8988T (cell line): Measurements from ENCODE around the gene CATSPERE.

Experiments
- DNase-seq: peaks from one replicate; pipeline ENCODE4 v3.0.0; 2011

The CATSPERE gene

DNA sequence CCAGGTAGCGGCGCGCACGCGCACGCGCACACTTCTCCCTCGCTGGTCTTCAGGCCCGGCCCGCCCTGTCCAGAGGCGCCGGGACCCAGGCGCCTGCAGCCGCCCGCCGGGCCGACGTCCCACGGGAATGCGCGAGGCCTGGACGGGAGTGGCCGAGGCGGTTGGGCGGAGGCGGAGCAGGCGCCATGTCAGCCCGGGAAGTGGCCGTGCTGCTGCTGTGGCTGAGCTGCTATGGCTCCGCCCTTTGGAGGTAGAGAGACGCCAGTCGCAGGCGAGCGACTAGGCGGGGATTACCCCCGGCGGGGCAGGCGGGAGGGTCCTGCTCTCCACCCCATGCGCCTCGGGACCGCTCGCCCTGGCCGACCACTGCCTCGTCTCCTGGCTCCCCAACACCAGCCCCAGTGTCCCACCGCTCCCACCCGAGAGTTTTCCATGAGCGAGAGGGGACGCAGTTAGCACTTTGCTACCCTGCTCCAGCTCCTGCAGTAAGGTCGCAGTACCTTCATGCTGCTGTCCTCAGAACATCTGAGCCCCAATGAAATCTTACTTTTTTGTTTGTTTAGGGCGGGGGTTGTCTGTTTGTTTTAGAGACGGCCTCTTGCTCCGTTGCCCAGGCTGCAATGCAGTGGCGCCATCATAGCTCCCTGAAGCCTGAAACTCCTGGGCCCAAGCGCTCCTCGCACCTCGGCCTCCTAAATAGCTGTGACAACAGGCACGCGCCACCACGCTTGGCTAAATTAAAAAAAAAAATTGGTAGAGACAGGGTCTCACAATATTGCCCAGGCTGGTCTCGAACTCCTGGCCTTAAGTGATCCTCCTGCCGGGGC is at the start of gene CATSPERE:
TSS of gene CATSPERE (plus strand) at position 29 of the 827 bp plus-strand sequence. CDS start at position 186, 157 bp downstream.
- peak; percentile 79 for DNase-seq

DNA sequence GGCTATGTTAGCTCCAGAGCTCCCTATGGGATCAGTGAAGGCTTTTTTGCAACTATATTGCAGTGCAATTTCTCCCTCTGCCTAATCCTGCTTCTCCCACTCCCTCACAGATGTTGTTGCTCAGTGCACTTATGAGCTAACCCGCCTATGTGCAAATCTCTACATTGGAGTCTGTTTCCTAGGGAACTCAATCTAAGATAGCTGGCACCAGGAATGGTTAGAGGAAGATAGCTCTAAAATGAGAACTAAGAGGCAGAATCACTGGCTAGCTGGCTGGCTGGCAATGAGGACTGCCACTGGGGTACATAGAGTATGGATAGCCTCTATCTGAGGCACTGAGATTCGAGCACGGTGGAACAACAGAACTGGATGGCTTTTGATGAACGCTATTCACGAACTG is 48.9 kb upstream of the CATSPERE start:
- no peak for DNase-seq

GRCh38 chr1:244413736-244414135 is 47.3 kb upstream of the CATSPERE start:
- no peak for DNase-seq

DNA sequence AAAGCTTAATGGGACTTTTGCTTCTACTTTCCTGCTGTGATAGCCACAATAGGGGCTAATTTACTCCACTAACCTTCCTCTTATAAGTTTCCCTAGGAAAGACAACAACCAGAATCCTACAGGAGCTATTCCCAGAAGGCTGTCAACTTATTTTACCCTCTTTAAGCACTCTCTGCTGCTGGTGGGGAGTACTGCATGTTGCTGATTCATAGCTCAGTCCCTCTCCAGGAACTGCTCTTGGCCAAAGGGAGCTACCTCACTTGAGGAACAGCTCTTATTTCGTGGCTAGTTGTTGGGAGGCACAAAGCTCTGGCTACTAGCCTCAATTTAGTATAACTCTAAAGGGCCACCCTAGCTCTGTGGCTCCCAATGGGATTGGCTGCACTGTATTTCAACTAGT is 46.5 kb upstream of the CATSPERE start:
- no peak for DNase-seq

DNA sequence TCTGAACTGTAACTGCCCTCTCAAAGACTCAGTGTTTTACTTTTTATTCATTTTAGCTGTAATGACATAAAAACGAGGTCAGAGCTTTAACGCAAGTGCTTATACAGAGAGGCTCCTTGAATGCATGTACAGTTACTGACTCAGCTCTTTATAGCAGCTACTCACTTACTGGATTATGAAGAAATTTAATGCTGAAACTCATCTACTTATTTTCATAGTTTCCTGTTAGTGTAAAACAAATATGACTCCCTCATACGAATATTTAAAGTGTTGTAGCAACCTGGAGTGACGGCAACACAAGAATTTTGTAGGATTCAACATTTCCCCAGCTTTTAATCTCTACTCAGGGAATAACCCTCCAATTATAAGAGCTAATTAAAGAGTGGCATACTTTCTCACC is 42.0 kb upstream of the CATSPERE start:
- DNase-seq: no peak

GRCh38 chr1:244422174-244422573 is 38.9 kb upstream of the CATSPERE start:
- no peak for DNase-seq

DNA sequence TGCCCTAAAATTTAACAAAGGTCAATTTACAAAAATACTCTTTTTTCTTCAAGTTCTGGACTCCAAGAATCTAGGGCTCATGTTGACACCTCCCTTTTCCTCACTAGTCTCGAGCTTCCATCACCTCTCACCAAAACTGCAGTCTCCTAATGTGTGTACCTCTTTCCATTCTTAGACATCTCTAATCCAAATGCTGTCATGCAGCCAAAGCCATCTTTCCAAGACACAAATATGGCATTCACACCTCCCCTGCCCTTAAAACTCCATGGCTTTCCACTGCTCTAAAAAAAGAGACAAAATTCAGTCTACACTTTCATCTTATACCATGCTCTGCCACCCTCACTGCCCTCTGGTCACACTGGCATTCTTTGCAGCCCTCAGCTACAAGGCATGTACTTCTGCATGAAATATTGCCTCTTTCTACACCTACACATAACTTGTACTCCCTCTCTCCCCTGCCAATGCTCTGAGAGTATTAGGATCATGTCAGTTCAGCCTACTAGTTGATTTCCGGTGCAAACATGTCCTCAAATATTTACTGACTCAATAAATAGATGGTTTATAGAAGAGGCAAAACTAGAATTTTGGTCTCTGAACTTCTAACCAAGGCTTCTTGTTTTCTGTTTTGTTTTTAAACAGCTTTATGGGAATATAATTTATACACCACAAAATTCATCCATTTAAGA is 36.3 kb upstream of the CATSPERE start:
- DNase-seq: no peak

DNA sequence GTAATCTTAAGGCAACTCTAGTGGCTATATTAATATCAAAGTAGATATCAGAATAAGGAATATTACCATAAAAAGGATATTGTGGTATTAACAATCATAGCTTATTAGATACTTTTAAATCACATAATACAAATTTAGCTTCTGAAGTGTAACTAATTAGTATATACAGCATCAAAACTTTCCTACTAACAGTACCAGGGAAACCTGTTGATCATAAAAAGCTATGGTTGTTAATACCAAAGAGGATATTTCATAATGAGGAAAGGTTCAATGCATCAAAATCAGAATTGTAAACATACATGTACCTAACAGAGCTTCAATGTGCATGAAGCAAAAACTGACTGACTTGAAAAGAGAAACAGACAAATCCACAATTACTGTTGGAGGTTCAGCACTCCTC is 33.4 kb upstream of the CATSPERE start:
- no peak for DNase-seq

DNA sequence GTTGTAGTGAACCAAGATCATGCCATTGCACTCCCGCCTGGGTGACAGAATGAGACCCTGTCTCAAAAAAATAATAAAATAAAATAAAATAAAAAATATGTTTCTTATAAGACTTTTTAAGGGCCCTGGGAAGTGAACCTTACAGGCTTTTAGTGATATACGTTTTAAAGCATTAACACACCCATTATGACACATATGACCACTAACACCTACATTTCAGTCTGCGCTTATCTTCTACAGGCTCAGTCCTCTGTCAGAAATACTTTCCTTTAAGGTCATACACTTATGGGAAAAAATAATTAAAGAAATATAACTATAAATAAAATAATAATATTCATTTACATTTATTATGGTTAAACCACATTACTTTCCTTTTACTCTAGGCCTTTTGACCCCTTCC is 31.3 kb upstream of the CATSPERE start:
- DNase-seq: no peak

DNA sequence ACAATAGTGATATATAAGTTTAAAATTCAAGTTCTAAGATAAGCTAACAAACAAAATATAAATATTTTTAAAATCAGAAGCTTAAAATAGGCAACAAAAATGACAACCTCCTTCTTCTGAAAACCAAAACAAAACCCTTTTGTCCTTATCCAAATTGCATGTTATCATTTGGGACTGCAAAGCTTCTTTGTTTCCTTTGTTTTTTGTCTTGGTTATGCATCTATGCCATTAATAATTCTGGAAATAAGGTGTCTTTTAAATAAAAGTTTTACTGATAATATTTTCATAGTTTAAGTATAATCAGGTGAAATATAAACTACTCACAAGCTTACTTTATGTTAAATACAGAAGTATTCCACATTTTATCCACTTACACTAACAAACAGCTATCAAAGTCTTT is 29.9 kb upstream of the CATSPERE start:
- no peak for DNase-seq

GRCh38 chr1:244435562-244436205 is 25.4 kb upstream of the CATSPERE start:
- DNase-seq: no peak

DNA sequence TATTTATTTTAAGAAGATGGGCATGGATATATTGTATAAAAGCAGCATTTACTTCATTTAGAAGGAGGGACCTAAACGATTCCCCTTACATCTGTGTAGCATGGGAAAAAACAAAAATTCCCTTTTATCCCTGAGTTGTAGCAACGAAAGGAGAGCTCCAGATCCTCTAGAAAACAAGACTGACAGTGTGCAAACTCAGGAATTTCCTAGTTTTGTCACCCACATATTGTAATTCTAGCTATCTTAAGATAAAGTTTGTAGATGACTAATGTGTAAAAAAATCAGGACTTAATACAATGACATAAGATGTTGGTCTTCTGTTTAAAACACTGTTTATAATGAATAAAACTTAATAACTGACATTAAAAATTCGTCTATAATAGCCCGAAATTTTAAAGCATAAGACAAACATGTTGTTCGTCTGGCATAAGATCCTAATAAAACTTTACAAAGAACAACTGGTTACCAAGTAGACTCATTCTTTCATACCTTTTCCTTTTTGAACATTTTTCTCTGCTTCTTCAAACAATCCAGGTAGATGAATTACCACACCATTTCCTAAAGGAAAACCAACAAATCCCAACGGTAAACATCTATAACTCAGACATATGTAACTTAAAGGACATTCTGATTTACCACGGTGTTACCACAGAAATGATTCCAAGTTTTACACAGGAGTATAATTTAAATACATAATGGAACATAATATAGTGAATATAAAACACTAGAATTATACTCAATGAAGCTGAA is 24.6 kb upstream of the CATSPERE start:
- no peak for DNase-seq

DNA sequence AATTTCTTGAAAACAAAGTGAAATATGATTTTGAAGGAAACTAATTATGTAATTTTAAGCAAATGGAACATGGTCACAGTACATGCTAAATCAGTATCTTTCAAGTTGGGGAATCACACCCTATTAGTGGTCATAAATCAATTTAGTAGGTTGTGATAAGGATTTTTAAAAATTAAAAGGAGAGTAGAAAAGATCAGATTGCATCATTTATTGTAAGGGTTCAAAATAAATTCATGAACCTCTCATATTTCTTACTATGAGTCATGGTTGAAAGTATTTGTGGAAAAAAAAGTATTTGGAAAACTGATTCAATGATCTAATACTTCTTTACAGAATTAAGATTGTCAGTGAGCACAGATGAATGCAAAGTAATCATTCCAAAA is 24.0 kb upstream of the CATSPERE start:
- DNase-seq: no peak

DNA sequence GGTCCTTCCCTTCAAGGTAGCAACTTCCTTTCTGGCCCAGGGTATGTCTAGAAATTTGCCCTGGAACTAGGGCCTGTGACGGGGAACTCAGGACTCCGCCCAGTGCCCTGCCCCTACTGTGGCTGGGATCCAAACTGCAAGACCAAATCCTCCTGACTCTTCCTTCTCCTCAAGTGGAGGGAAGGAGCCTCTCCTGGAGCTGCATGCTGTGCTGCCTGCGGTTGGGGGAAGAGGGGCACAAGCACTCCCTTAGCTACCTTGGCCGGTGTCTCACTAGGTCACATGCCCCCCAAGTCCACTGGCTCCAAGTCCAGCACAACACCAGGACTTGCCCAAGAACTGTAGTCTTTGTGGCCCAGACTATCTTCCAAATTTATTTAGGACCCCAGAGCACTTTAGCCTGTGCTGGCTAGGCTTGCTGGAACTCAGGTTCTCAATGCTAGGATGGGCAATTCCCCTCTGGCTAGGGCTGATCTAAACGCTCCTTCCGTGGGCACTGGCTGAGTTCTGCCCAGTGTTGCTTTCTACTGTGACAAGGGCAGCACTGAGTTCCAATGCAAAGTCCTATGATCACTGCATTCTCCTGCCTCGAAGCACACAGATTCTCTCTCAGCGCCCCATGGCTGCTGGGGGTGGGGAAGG is 21.6 kb upstream of the CATSPERE start:
- DNase-seq: no peak

GRCh38 chr1:244442850-244443249 is 18.2 kb upstream of the CATSPERE start:
- DNase-seq: no peak

- no peak for DNase-seq
These were observed 16.2 kb upstream of the CATSPERE start for GRCh38 chr1:244444854-244445253.

DNA sequence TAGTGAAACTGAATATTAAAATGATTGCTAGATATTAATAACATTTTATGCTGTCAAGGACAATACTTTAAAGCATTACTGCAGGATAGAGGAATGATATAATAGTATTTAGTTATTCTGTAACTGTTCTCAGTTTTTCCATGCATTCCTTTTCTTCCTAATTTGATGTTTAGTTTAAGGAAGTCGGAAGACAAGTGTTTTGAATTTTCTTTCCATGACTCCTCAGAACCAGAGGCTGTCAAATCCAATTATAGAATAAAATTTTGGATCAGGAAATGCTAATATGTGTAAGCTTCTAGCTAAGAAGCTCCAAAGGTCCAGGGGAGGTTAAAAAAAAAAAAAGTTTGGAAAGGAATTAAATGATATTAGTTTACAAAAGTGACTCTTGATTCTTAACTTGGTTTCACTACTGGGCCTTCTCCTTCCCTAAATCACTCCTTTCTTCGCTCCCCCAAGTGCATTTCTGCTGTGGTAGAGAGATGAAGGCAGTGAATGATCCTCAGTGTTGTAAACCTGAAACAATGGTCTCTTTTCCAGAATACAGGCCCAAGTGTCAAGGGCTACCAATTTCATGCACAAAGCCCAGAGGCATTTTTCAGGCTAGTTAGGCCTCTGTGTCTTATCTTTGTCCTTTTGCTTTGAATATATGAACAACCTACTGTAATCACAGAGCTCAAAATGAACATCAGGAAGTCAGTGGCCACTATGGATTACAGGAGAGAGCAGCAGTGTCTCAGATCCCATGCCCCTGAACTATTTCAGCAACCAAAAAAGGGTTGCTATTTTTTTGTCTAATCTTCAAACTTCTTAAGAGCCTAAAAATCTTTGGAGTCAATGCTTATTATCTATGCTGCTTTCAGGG is 15.5 kb upstream of the CATSPERE start:
- DNase-seq: no peak

GRCh38 chr1:244447024-244447423 is 14.0 kb upstream of the CATSPERE start:
- no peak for DNase-seq

DNA sequence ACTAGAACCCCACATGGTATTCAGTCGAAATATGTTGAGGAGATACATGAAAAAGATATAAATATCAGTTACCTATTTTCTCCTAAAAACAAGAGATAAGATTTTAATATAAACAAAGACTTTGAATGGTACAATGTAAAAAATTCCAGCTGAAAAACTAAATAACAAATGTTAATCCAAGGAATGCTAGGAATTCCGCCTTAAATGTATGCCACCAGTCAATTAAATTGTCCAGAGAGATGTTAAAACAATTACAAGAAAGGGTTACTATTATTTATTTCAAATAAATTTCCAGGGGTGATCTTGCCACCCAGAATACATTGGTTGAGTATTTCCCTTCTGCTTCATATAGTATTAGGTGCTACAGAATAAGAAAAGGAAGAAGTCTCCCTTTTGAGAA is 13.5 kb upstream of the CATSPERE start:
- DNase-seq: no peak

GRCh38 chr1:244448279-244449036 is 12.6 kb upstream of the CATSPERE start:
- no peak for DNase-seq

DNA sequence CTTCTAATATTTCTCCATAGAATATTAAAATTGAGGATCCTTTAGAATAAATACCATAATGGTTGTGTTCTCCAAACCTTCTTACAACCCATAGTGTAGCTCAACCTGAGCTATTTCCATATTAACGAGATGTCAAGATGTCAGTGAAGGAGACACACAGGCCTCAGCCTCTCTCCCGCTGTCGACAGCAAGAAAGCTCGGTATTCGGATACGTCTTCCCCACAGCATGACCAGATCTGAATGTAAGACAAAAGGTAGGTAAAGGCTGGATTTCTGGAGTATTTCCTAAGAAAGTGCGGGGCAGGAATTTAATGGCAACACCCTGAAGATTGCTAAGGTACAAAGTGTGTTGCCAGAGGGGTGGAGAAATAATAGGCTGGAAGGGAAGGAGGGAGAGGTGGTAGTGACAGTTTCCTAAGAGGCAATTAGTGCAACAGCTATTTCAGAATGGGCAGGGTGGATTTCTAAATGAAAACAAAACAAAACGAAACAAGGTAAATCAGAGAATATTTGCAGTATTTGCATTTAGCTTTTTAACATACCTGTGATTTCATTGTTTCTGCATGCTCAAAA is 11.1 kb upstream of the CATSPERE start:
- no peak for DNase-seq
